ENCODE data around the gene ATG7. TPM values are rescaled to one million over a fixed set of nuclear protein-coding genes. Genes with fewer than 3 reads are reported as not detected.
"Not testable (repeated sequence)": the region's sequence is repeated elsewhere in the genome, so short reads cannot be mapped to it uniquely, and the experiment has no call there.

The ATG7 gene
- total RNA-seq, 1 donor from 2014 or later, result 17.5 TPM

- DNase-seq (ENCODE audit: missing footprints) (no peak), ATAC-seq (no peak)
- intact Hi-C loops (cut with DNase I), result loop anchor here (5.0 to 10.0 kb wide), 2 partner anchors 267 to 375 kb away; no protein-coding TSS in a partner anchor
Measured at GRCh38 chr3:11329777-11330176, 57.6 kb downstream of the ATG7 start.

- DNase-seq (ENCODE audit: missing footprints) (no peak), ATAC-seq (no peak)
- intact Hi-C loops (cut with DNase I), result loop anchor here (5.0 to 10.0 kb wide), 2 partner anchors 269 to 376 kb away; no protein-coding TSS in a partner anchor
Measured at GRCh38 chr3:11331101-11331500, 58.9 kb downstream of the ATG7 start.

GRCh38 chr3:11335056-11335608 lies 62.9 kb downstream of the ATG7 start:
- DNase-seq (ENCODE audit: missing footprints) (no peak), ATAC-seq (peak; percentile 67)
- intact Hi-C loops (cut with DNase I), result loop anchor here (5.0 to 10.0 kb wide), 2 partner anchors 183 to 380 kb away; partner anchors contain the start of gene HRH1

- DNase-seq (ENCODE audit: missing footprints), result no peak
- intact Hi-C loops (cut with DNase I), result loop anchor here (5.0 to 10.0 kb wide), 2 partner anchors 187 to 385 kb away; partner anchors contain the start of gene HRH1
- no peak for ATAC-seq
Measured at GRCh38 chr3:11339541-11339940, 67.3 kb downstream of the ATG7 start.

- ATAC-seq, result no peak
- intact Hi-C loops (cut with DNase I), result no loop called here
Measured at GRCh38 chr3:11346416-11346815, 74.2 kb downstream of the ATG7 start.

GRCh38 chr3:11348877-11349276 lies 76.7 kb downstream of the ATG7 start:
- intact Hi-C loops (cut with DNase I); DNase-seq (ENCODE audit: missing footprints); ATAC-seq: not testable (repeated sequence)

More at GRCh38 chr3:11346416-11346815, 74.2 kb downstream of the ATG7 start:
- DNase-seq (ENCODE audit: missing footprints), result no peak

- DNase-seq (ENCODE audit: missing footprints) (no peak), ATAC-seq (no peak)
- intact Hi-C loops (cut with DNase I), result no loop called here
Measured at GRCh38 chr3:11349446-11349845, 77.2 kb downstream of the ATG7 start.

- intact Hi-C loops (cut with DNase I), result no loop called here
- ATAC-seq (no peak), DNase-seq (ENCODE audit: missing footprints) (no peak)
Measured at GRCh38 chr3:11350374-11350773, 78.2 kb downstream of the ATG7 start.

GRCh38 chr3:11351451-11351850 lies 79.3 kb downstream of the ATG7 start:
- no peak for DNase-seq (ENCODE audit: missing footprints)
- intact Hi-C loops (cut with DNase I), result no loop called here
- no peak for ATAC-seq

GRCh38 chr3:11356269-11356668 lies 84.1 kb downstream of the ATG7 start:
- intact Hi-C loops (cut with DNase I), result no loop called here
- DNase-seq (ENCODE audit: missing footprints) (no peak), ATAC-seq (no peak)

GRCh38 chr3:11362600-11362999 lies 90.4 kb downstream of the ATG7 start:
- no peak for ATAC-seq
- intact Hi-C loops (cut with DNase I), result no loop called here

GRCh38 chr3:11363715-11364114 lies 91.5 kb downstream of the ATG7 start:
- intact Hi-C loops (cut with DNase I), result no loop called here
- DNase-seq (ENCODE audit: missing footprints) (no peak), ATAC-seq (no peak)

More at GRCh38 chr3:11362600-11362999, 90.4 kb downstream of the ATG7 start:
- no peak for DNase-seq (ENCODE audit: missing footprints)

GRCh38 chr3:11364181-11364580 lies 92.0 kb downstream of the ATG7 start:
- DNase-seq (ENCODE audit: missing footprints) (no peak), ATAC-seq (no peak)
- intact Hi-C loops (cut with DNase I), result no loop called here

- DNase-seq (ENCODE audit: missing footprints), result no peak
- intact Hi-C loops (cut with DNase I), result no loop called here
- peak; percentile 86 for ATAC-seq
Measured at GRCh38 chr3:11367143-11367693, 95.0 kb downstream of the ATG7 start.

GRCh38 chr3:11370191-11370590 lies 98.0 kb downstream of the ATG7 start:
- no peak for DNase-seq (ENCODE audit: missing footprints)
- ATAC-seq, result no peak
- intact Hi-C loops (cut with DNase I), result no loop called here

- DNase-seq (ENCODE audit: missing footprints) (no peak), ATAC-seq (no peak)
- intact Hi-C loops (cut with DNase I), result no loop called here
Measured at GRCh38 chr3:11370966-11371365, 98.8 kb downstream of the ATG7 start.

GRCh38 chr3:11371747-11372146 lies 99.5 kb downstream of the ATG7 start:
- intact Hi-C loops (cut with DNase I), result no loop called here
- no peak for DNase-seq (ENCODE audit: missing footprints)
- no peak for ATAC-seq

GRCh38 chr3:11373235-11373634 lies 101.0 kb downstream of the ATG7 start:
- intact Hi-C loops (cut with DNase I), result no loop called here
- DNase-seq (ENCODE audit: missing footprints) (no peak), ATAC-seq (no peak)

GRCh38 chr3:11373654-11374053 lies 101.5 kb downstream of the ATG7 start:
- DNase-seq (ENCODE audit: missing footprints) (no peak), ATAC-seq (no peak)
- intact Hi-C loops (cut with DNase I), result no loop called here

GRCh38 chr3:11375333-11376088 lies 103.3 kb downstream of the ATG7 start:
- DNase-seq (ENCODE audit: missing footprints) (no peak), ATAC-seq (no peak)
- intact Hi-C loops (cut with DNase I), result no loop called here
